Prostate gland (tissue), 2 donors: ENCODE results near the gene JMY. TPM values are rescaled to one million over a fixed set of nuclear protein-coding genes. Genes with fewer than 3 reads are reported as not detected.
"Not testable (repeated sequence)": the region's sequence is repeated elsewhere in the genome, so short reads cannot be mapped to it uniquely, and the experiment has no call there.

Experiments
- DNase-seq: peaks from one replicate; pipeline ENCODE4 v3.0.0-alpha.2; 2019; ENCODE audit warnings: low spot score
- H3K27ac ChIP-seq, 2 donors: fragments of 200-600 bp; sonication (generic); 2 replicates each; pipeline ENCODE4 v1.5.1; 2017 to 2019
- H3K27me3 ChIP-seq: fragments of 200-600 bp; sonication (generic); replicated peaks from 2 replicates; pipeline ENCODE4 v1.5.1; 2019; ENCODE audit not compliant: insufficient read depth
- H3K36me3 ChIP-seq, 2 donors: fragments of 200-600 bp; sonication (generic); 1 replicate in 1 of 2; 2 replicates in 1 of 2; pipeline versions ENCODE4 v1.5.1 to v1.8.1; 2017 to 2019
- H3K4me1 ChIP-seq: fragments of 200-600 bp; sonication (generic); replicated peaks from 2 replicates; pipeline ENCODE4 v1.5.1; 2019
- H3K4me3 ChIP-seq, 2 donors: fragments of 200-600 bp; sonication (generic); 2 replicates each; pipeline ENCODE4 v1.5.1; 2017 to 2019
- H3K9me3 ChIP-seq: fragments of 200-600 bp; sonication (generic); 2 replicates; pipeline ENCODE4 v1.5.1; 2017
- CTCF ChIP-seq, 4 experiments: fragments of 200-600 bp in 2 of 4; fragments of 450-650 bp in 2 of 4; sonication (generic) in 2 of 4; IDR thresholded peaks; 1 replicate in 3 of 4; 2 replicates in 1 of 4; pipeline ENCODE4 v1.5.1; 2016 to 2019; ENCODE audit warnings: antibody characterized with exemption in 4 of 4, mild to moderate bottlenecking in 2 of 4, moderate library complexity in 2 of 4
- POLR2A ChIP-seq: fragments of 450-650 bp; IDR thresholded peaks from one replicate; pipeline ENCODE4 v1.6.1; 2016; ENCODE audit warnings: antibody characterized with exemption, mild to moderate bottlenecking
- POLR2AphosphoS5 ChIP-seq: sonication (generic); formaldehyde crosslinking; IDR thresholded peaks from one replicate; pipeline ENCODE4 v1.6.1; 2017; ENCODE audit warnings: antibody characterized with exemption
- WGBS: methylation state at CpG from one replicate; pipeline ENCODE4 v1.1.5; 2018; 5-methylcytosine and 5-hydroxymethylcytosine counted together
- intact Hi-C: fragments of 100-400 bp; cut with DNase I; formaldehyde crosslinking; loops from one replicate; pipeline ENCODE4 v1.14.2; 2022
- total RNA-seq, 2 donors: library from RNA; depleted of rRNA; stranded (reverse); fragments of >200 nt; gene quantifications; one replicate each; pipeline ENCODE4 v1.1.0, GENCODE V29; 2016

JMY gene
- total RNA-seq, 2 donors from 2014 or later = 19.8 to 25.7 TPM

- Histone ChIP-seq H3K27me3 (no peaks in the 10 kb centered on the region), H3K9me3 (no peaks in the 10 kb centered on the region), H3K4me3 (no peak overlapping the region), H3K36me3 (no peaks in the 10 kb centered on the region), H3K4me1 (peaks cover 4% of the 10 kb centered on the region), H3K27ac (no peak overlapping the region)
- DNase-seq = no peak
- intact Hi-C loops = no loop called here
- TF ChIP-seq CTCF (IDR thresholded peaks at IDR 0.05) = no peak
- TF ChIP-seq POLR2A = no peak
- TF ChIP-seq POLR2AphosphoS5 = no peak
- WGBS = 80% methylated on average over 5 of the region's 5 CpGs
Observed at GRCh38 chr5:79242242-79243039, 6.5 kb downstream of the JMY start.

- H3K4me3 ChIP-seq = no peak overlapping the region
- TF ChIP-seq POLR2A (no peak), CTCF (IDR thresholded peaks at IDR 0.05) (no peak), POLR2AphosphoS5 (no peak)
- no peak for DNase-seq
- no peaks in the 10 kb centered on the region for H3K9me3 ChIP-seq
- H3K27ac ChIP-seq = no peak overlapping the region
- intact Hi-C loops = no loop called here
- no peaks in the 10 kb centered on the region for H3K36me3 ChIP-seq
- 100% methylated on average over 1 of the region's 1 CpG for WGBS
- H3K4me1 ChIP-seq = peaks cover 4% of the 10 kb centered on the region
- no peaks in the 10 kb centered on the region for H3K27me3 ChIP-seq
Observed at GRCh38 chr5:79243224-79243623, 7.3 kb downstream of the JMY start.

DNA sequence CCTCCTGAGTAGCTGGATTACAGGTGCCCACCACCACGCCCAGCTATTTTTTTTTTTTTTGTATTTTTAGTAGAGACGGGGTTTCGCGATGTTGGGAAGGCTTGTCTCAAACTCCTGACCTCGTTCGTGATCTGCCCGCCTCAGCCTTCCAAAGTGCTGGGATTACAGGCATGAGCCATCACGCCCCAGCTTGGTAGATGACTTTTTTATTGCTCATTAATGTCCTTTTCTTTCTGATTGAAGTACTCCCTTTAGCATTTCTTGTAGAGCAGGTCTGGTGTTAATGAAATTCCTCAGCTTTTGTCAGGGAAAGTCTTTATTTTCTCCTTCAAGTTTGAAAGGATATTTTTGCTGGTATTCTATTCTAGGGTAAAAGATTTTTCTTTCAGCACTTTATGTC lies 18.1 kb downstream of the JMY start:
- H3K9me3 ChIP-seq, H3K36me3 ChIP-seq, H3K4me3 ChIP-seq, intact Hi-C loops, H3K4me1 ChIP-seq, H3K27ac ChIP-seq, H3K27me3 ChIP-seq: not testable (repeated sequence)
- DNase-seq = peak; percentile 10
- 18% methylated on average over 8 of the region's 8 CpGs for WGBS

DNA sequence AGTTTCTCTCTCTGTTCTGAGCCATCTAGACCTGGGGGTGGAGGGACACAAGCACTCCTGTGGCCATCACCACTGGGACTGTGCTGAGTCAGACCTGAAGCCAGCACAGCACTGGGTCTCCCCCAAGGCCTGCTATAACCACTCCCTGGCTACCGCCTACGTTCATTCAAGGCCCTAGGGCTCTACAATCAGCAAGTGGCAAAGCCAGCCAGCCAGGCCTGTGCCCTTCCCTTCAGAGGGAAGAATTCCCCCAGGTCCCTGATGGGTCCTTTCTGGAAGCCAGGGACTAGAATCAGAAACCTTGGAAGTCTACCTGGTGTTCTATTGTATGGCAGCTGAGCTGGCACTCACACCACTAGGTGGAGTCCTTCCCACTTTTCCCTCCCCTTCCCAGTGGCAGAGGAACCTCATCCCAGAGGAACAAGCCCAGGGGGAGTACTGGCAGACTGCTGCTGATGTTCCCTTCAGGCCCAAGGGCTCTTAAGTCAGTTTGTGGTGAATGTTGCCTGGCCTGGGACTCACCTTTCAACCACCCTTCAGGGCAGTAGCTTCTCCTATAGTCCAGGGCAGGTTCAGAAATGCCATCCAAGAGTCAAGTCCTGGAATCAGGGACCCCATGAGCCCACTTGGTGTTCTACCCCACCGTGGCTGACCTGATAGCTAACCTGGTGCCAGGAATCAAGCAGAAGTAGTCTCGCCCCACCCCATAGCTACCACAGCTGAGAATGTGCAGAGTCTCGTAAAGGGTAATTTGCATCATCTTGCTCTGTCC lies 20.0 kb downstream of the JMY start:
- intact Hi-C loops = no loop called here
- DNase-seq = no peak

More for the DNA sequence above, 20.0 kb downstream of the JMY start:
- TF ChIP-seq CTCF (IDR thresholded peaks at IDR 0.05) = no peak
- TF ChIP-seq POLR2AphosphoS5 = no peak
- TF ChIP-seq POLR2A = no peak
- Histone ChIP-seq H3K4me1 (no peaks in the 10 kb centered on the region), H3K9me3 (no peaks in the 10 kb centered on the region), H3K27me3 (no peaks in the 10 kb centered on the region), H3K27ac (no peak overlapping the region), H3K4me3 (no peak overlapping the region), H3K36me3 (no peaks in the 10 kb centered on the region)
- 86% methylated on average over 5 of the region's 5 CpGs for WGBS
